ENCODE measurements around the gene PDK3. TPM values are rescaled to one million over a fixed set of nuclear protein-coding genes. Genes with fewer than 3 reads are reported as not detected.

The PDK3 gene
- total RNA-seq, 3 donors from 2014 or later, result 16.0 to 63.8 (median 32.8) TPM

DNA sequence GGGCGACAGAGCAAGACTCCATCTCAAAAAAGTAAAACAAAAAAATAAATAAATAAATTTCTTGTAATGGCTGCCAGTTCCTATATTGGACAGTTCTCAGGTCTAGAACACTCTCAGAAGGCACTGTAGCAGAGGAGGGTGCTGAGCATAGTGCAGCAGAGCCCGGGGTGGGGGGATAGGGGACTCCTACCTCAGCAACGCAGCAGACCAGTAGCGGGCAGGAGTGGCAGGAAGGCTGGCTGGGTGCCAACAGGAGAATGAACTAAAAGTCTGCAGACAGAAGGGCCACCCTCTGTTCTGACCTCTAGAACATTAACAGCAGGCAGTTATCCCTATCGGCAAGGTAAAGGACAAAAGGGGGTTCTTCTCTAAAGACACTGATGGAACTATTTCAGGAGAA lies 20.2 kb downstream of the PDK3 start:
- TF ChIP-seq, protein P1, sequence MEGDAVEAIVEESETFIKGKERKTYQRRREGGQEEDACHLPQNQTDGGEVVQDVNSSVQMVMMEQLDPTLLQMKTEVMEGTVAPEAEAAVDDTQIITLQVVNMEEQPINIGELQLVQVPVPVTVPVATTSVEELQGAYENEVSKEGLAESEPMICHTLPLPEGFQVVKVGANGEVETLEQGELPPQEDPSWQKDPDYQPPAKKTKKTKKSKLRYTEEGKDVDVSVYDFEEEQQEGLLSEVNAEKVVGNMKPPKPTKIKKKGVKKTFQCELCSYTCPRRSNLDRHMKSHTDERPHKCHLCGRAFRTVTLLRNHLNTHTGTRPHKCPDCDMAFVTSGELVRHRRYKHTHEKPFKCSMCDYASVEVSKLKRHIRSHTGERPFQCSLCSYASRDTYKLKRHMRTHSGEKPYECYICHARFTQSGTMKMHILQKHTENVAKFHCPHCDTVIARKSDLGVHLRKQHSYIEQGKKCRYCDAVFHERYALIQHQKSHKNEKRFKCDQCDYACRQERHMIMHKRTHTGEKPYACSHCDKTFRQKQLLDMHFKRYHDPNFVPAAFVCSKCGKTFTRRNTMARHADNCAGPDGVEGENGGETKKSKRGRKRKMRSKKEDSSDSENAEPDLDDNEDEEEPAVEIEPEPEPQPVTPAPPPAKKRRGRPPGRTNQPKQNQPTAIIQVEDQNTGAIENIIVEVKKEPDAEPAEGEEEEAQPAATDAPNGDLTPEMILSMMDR (IDR thresholded peaks at IDR 0.05), result no peak
- no peak for TF ChIP-seq POLR2AphosphoS5 (IDR thresholded peaks at IDR 0.05)
- no peak for TF ChIP-seq POLR2A (IDR thresholded peaks at IDR 0.05)
- intact Hi-C loops (cut with DNase I; ENCODE audit: low total_unique reads), result no loop called here
- Histone ChIP-seq H3K4me3 (no peak overlapping the region), H3K9me3 (no peaks in the 10 kb centered on the region), H3K36me3 (no peaks in the 10 kb centered on the region), H3K27me3 (peaks cover 0 to 6% of the 10 kb centered on the region in 2 donors), H3K27ac (no peak overlapping the region), H3K4me1 (no peaks in the 10 kb centered on the region)
- no peak for DNase-seq (ENCODE audit: low spot score in 2 of 2)

DNA sequence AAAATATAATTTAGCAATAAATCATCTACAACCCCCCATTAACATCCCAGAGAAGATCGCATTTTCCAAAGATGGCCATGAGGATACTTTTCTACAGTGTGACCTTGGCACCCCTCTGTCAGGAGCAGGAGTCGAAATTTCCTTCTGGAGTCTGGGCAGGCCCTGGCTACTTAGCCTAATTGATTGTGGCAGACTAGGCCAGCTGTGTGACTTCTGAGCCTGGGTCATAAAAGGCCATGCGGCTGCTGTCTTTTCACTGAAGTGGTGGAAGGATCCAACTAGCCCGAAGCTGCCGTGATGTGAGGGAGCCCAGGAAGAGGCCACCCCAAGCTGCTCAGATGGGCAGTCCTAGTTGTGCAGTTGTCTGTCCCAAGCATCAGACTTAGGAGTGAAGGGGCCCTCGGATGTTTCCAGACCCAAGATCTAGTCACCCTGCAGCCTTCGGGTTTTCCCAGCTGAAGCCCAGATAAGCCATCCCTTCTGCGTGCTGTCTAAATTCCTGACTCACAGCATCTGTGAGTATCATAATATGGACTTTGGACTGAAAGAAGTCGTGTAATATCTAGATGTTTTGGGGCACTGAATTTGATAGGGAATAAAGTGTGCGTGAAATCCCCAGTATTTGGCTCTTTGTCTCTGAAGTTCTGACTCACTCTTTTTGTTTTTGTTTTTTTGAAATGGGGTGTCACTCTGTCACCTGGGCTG lies 21.0 kb downstream of the PDK3 start:
- TF ChIP-seq POLR2AphosphoS5 (IDR thresholded peaks at IDR 0.05) (no peak), POLR2A (IDR thresholded peaks at IDR 0.05) (no peak)
- no peak for DNase-seq (ENCODE audit: low spot score in 2 of 2)
- Histone ChIP-seq H3K27me3 (peaks cover 0 to 6% of the 10 kb centered on the region in 2 donors), H3K4me3 (no peak overlapping the region), H3K27ac (no peak overlapping the region), H3K4me1 (no peaks in the 10 kb centered on the region), H3K36me3 (no peaks in the 10 kb centered on the region), H3K9me3 (no peaks in the 10 kb centered on the region)
- intact Hi-C loops (cut with DNase I; ENCODE audit: low total_unique reads), result no loop called here

DNA sequence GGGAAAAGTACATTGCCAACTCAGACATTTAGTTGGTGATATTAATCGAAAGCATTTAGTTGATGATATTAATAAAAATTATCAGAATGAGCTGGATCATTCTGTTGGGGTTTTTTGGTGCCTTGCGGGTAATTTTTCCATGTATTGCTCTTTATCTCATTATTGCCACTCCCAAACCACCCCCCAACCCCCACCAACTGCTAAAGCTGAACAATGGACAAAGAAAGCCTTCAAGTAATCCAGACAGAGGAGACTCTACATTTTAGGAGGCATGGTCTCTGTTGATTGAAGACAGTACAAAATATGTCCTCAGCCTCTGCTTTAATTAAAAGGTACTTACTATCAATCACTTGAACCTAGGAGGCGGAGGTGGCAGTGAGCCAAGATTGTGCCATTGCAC lies 22.5 kb downstream of the PDK3 start:
- TF ChIP-seq POLR2AphosphoS5 (IDR thresholded peaks at IDR 0.05) (no peak), POLR2A (IDR thresholded peaks at IDR 0.05) (no peak)
- TF ChIP-seq, protein P1 (IDR thresholded peaks at IDR 0.05), result no peak
- no peaks in the 10 kb centered on the region for H3K9me3 ChIP-seq
- H3K36me3 ChIP-seq, result no peaks in the 10 kb centered on the region
- peaks cover 0 to 6% of the 10 kb centered on the region in 2 donors for H3K27me3 ChIP-seq
- no peak for DNase-seq (ENCODE audit: low spot score in 2 of 2)
- no peaks in the 10 kb centered on the region for H3K4me1 ChIP-seq
- intact Hi-C loops (cut with DNase I; ENCODE audit: low total_unique reads), result no loop called here
- H3K4me3 ChIP-seq, result no peak overlapping the region
- H3K27ac ChIP-seq, result no peak overlapping the region

DNA sequence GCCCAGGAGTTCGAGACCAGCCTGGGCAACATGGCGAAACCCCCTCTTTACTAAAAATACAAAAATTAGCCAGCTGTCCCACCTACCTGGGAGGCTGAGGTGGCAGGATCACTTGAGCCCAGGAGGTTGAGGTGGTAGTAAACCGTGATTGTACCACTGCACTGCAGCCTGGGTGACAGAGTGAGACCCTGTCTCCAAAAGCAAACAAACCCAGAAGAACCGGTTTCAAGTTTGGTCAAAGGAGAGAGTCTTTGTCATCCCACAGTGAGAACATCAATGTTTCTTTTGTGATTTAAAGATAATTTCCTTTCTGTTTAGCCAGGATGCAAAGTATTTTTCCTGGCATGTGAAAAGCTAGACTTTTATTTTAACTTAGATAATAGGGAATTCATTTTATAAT lies 26.7 kb downstream of the PDK3 start:
- no peak for DNase-seq (ENCODE audit: low spot score in 2 of 2)
- Histone ChIP-seq H3K27ac (peak overlapping the region; percentile 46 to 74), H3K4me1 (no peaks in the 10 kb centered on the region), H3K27me3 (peaks cover 0 to 5% of the 10 kb centered on the region in 2 donors), H3K9me3 (no peaks in the 10 kb centered on the region), H3K36me3 (no peaks in the 10 kb centered on the region), H3K4me3 (no peak overlapping the region)
- intact Hi-C loops (cut with DNase I; ENCODE audit: low total_unique reads), result loop anchor here (10.0 kb wide), 1 partner anchor 97 kb away; no protein-coding TSS in a partner anchor
- TF ChIP-seq POLR2A (IDR thresholded peaks at IDR 0.05), result no peak
- no peak for TF ChIP-seq POLR2AphosphoS5 (IDR thresholded peaks at IDR 0.05)
- TF ChIP-seq, protein P1 (IDR thresholded peaks at IDR 0.05), result no peak

DNA sequence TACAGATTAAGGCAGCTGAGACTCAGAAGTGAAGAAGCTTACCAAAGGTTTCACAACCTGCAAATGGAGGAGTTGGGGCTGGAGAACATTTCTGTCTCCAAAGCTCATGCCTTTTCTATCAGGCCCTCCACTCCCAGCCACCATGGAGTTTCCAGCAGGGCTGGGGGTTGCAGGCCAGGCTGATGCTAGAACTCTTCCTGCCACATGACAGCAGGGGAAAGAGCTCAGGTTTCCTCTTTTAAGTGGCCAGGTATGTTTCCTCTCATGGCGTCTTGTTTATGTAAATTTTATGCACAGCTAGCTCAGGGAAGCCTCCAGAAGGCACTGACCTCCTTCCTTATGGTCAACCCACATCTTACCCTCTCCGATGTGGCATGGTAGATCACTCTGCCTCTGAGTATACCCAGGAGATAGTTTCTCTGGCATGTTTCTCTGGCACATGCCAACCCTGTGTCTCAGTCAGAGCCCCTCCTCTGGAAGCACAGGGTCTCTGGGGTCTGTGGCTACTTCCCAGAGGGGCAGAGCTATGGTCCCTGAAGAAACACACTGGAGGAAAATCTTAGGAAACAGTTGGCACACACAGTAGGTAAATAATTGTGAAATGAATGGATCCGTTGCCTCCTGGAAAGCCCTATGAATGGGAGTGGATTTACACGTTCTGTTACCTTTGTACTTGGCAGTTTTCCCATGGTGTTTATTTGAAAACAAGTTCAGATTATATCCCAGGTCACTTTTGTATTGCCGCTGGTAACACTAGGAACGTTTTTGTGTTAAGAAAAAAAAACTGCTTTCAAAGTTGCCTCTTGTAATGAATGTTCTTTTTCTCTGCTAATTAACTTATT lies 28.9 kb downstream of the PDK3 start:
- no peak for TF ChIP-seq POLR2A (IDR thresholded peaks at IDR 0.05)
- TF ChIP-seq, protein P1 (IDR thresholded peaks at IDR 0.05), result no peak
- TF ChIP-seq POLR2AphosphoS5 (IDR thresholded peaks at IDR 0.05), result no peak
- DNase-seq (ENCODE audit: low spot score in 2 of 2), result no peak
- Histone ChIP-seq H3K9me3 (no peaks in the 10 kb centered on the region), H3K36me3 (no peaks in the 10 kb centered on the region), H3K4me1 (no peaks in the 10 kb centered on the region), H3K27me3 (peaks cover 0 to 5% of the 10 kb centered on the region in 2 donors), H3K4me3 (peak overlapping the region in 1 of 3 donors; percentile 8), H3K27ac (peak overlapping the region; percentile 27 to 54)
- intact Hi-C loops (cut with DNase I; ENCODE audit: low total_unique reads), result loop anchor here (10.0 kb wide), 1 partner anchor 99 kb away; no protein-coding TSS in a partner anchor
